Central memory CD8-positive, alpha-beta T cell (primary cell): ENCODE data around the gene QPCT.
A peak's percentile ranks its signal among the peaks of the same experiment; 100 is the strongest.

Source experiments
- ATAC-seq: fragments of 150-1000 bp; cut with Tn5 transposase; replicated peaks from 2 replicates; pipeline ENCODE4 v1.10.0; 2022; ENCODE audit warnings: mild to moderate bottlenecking, moderate FRiP score, moderate number of reproducible peaks; ENCODE audit not compliant: poor library complexity, severe bottlenecking; ENCODE audit errors: extremely low read depth
- DNase-seq, 2 donors: peaks; one replicate each; pipeline ENCODE4 v3.0.0; 2021; ENCODE audit warnings: low spot score in 2 of 2
- H3K27ac Mint-ChIP-seq: one replicate; pipeline ENCODE4 v1.8.0; 2022; ENCODE audit warnings: low read depth, mild to moderate bottlenecking, moderate library complexity, mixed read lengths
- H3K27me3 Mint-ChIP-seq: one replicate; pipeline ENCODE4 v1.8.0; 2022; ENCODE audit warnings: mixed read lengths
- H3K36me3 Mint-ChIP-seq: one replicate; pipeline ENCODE4 v1.8.0; 2022; ENCODE audit warnings: mild to moderate bottlenecking, moderate library complexity, mixed read lengths; ENCODE audit not compliant: insufficient read depth
- H3K4me1 Mint-ChIP-seq: one replicate; pipeline ENCODE4 v1.8.0; 2022; ENCODE audit warnings: mixed read lengths
- H3K4me3 Mint-ChIP-seq: one replicate; pipeline ENCODE4 v1.8.0; 2022; ENCODE audit warnings: mild to moderate bottlenecking, moderate library complexity, mixed read lengths
- H3K9me3 Mint-ChIP-seq: one replicate; pipeline ENCODE4 v1.8.0; 2022; ENCODE audit warnings: mixed read lengths

The QPCT gene

GRCh38 chr2:37330681-37331080 lies 13.7 kb upstream of the QPCT start:
- Mint-ChIP-seq H3K9me3 (no peaks in the 10 kb centered on the region), H3K36me3 (peaks cover 1% of the 10 kb centered on the region), H3K27me3 (no peaks in the 10 kb centered on the region), H3K4me3 (no peak overlapping the region), H3K27ac (no peak overlapping the region), H3K4me1 (no peaks in the 10 kb centered on the region)
- DNase-seq (no peak), ATAC-seq (no peak)

DNA sequence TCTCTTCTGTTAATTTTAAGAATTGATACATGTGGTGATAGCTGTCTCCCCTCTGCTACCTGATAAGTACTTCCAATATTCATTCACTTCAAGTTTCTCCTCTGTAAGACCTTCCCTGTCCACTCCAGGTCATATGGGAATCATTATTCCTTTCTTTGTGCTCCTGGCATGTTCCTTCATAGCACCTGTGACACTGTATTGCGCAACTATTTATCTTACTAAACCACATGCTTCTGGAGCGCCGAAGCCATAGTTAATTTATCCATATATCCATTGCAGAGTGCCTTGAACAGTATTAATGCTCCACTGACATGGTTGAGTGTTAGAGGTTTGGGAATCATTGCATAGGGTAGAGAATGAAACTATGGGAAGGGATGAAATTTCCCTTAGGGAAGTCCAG lies 11.9 kb upstream of the QPCT start:
- Mint-ChIP-seq H3K36me3 (no peaks in the 10 kb centered on the region), H3K9me3 (no peaks in the 10 kb centered on the region), H3K27me3 (no peaks in the 10 kb centered on the region), H3K27ac (no peak overlapping the region), H3K4me1 (no peaks in the 10 kb centered on the region), H3K4me3 (no peak overlapping the region)
- DNase-seq (no peak), ATAC-seq (no peak)

DNA sequence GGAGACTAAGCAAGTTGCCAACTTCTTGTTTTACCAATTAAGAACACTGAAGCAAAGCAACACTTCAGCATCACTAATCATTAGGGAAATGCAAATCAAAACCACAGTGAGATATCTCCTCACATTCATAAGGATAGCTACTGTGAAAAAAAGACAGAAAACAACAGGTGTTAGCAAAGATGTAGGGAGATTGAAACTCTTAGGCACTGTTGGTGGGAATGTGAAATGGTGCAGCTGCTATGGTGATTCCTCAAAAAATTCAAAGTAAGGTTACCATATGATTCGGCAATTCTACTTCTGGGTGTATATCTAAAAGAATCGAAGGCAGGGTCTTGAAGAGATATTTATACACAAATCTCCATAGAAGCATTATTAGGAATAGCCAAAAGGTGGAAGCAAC lies 11.2 kb upstream of the QPCT start:
- no peak for DNase-seq
- H3K27me3 Mint-ChIP-seq, result no peaks in the 10 kb centered on the region
- H3K4me3 Mint-ChIP-seq, result no peak overlapping the region
- H3K9me3 Mint-ChIP-seq, result no peaks in the 10 kb centered on the region
- H3K27ac Mint-ChIP-seq, result no peak overlapping the region
- ATAC-seq, result no peak
- no peaks in the 10 kb centered on the region for H3K4me1 Mint-ChIP-seq
- no peaks in the 10 kb centered on the region for H3K36me3 Mint-ChIP-seq

DNA sequence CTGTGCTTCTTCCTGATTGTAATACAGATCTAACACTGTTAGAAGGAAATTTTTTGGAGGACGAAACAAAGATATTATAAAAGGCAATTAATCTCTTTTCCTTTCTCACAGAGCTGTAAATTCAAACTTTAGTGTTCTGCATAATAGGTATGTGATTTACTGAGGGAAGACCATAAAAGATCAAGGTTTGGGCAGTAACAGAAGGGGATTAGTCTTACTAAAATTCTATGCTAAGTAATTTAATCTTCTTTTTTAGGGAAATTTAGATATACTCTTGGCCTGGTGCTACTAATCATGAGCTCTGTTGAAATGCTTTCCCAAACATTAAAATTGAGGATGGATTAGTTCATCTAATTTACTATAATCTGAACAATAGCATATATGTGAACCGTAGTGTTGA lies 8.8 kb upstream of the QPCT start:
- Mint-ChIP-seq H3K27me3 (no peaks in the 10 kb centered on the region), H3K36me3 (no peaks in the 10 kb centered on the region), H3K9me3 (no peaks in the 10 kb centered on the region), H3K4me3 (no peak overlapping the region), H3K27ac (no peak overlapping the region), H3K4me1 (no peaks in the 10 kb centered on the region)
- no peak for DNase-seq
- ATAC-seq, result no peak

DNA sequence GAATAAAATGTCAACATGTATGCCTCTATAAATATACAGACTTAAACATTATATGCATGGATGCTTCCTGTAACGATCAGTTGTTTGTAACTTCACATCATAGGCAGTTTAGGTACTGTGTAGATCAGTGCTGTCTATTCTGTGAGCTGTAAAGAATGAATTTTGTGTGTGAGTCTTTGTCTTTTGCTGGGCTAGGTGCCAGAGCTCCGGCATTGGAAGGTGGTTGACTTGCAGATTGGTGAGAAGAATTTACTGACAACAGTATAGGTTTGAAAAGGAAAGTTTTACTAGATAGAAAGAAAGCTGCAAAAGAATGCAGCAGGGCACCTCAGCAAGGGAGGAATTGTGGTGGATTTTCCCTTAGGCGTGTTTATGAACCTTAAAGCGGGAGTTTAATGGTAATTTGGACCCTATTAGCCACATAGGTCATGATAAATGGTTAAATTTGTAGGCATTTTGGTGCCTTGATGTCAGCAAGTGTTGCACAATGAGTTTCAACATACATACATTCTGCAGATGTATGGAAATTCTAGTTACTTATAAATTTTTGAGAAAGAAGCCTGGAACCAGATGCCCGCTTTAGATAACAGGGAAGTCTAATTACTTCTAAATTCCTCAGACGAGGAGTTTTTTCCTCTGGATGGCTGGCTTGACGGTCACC lies 6.7 kb upstream of the QPCT start:
- no peaks in the 10 kb centered on the region for H3K36me3 Mint-ChIP-seq
- H3K4me1 Mint-ChIP-seq, result no peaks in the 10 kb centered on the region
- DNase-seq (no peak), ATAC-seq (no peak)
- no peak overlapping the region for H3K27ac Mint-ChIP-seq
- H3K27me3 Mint-ChIP-seq, result no peaks in the 10 kb centered on the region
- no peaks in the 10 kb centered on the region for H3K9me3 Mint-ChIP-seq
- no peak overlapping the region for H3K4me3 Mint-ChIP-seq

GRCh38 chr2:37338933-37339332 lies 5.5 kb upstream of the QPCT start:
- no peaks in the 10 kb centered on the region for H3K4me1 Mint-ChIP-seq
- ATAC-seq, result no peak
- no peaks in the 10 kb centered on the region for H3K36me3 Mint-ChIP-seq
- no peak overlapping the region for H3K4me3 Mint-ChIP-seq
- no peaks in the 10 kb centered on the region for H3K27me3 Mint-ChIP-seq
- no peaks in the 10 kb centered on the region for H3K9me3 Mint-ChIP-seq
- H3K27ac Mint-ChIP-seq, result no peak overlapping the region
- no peak for DNase-seq

DNA sequence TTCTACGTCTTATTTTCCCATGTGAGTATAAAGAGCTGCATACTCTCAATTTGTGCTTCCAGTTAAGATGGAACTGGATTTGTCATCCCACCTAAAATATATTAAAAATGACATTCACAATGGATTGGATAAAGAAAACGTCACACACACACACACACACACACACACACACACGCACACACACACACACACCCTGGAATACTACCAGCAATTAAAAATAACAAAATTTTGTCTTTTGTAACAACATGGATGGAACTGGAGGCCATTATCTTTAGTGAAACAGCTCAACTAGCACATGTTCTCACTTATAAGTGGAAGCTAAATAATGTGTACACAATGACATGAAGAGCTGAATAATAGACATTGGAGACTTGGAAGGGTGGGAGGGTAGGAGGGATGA lies 3.8 kb upstream of the QPCT start:
- DNase-seq, result no peak
- ATAC-seq, result no peak
- no peak overlapping the region for H3K27ac Mint-ChIP-seq
- peaks cover 6% of the 10 kb centered on the region for H3K4me1 Mint-ChIP-seq
- H3K9me3 Mint-ChIP-seq, result no peaks in the 10 kb centered on the region
- H3K36me3 Mint-ChIP-seq, result peaks cover 1% of the 10 kb centered on the region
- no peak overlapping the region for H3K4me3 Mint-ChIP-seq
- no peaks in the 10 kb centered on the region for H3K27me3 Mint-ChIP-seq

- Mint-ChIP-seq H3K9me3 (no peaks in the 10 kb centered on the region), H3K27ac (no peak overlapping the region), H3K4me1 (peaks cover 6% of the 10 kb centered on the region), H3K4me3 (no peak overlapping the region), H3K36me3 (peaks cover 1% of the 10 kb centered on the region), H3K27me3 (no peaks in the 10 kb centered on the region)
- no peak for ATAC-seq
- no peak for DNase-seq
Measured at GRCh38 chr2:37342591-37343220, 1.7 kb upstream of the QPCT start.

DNA sequence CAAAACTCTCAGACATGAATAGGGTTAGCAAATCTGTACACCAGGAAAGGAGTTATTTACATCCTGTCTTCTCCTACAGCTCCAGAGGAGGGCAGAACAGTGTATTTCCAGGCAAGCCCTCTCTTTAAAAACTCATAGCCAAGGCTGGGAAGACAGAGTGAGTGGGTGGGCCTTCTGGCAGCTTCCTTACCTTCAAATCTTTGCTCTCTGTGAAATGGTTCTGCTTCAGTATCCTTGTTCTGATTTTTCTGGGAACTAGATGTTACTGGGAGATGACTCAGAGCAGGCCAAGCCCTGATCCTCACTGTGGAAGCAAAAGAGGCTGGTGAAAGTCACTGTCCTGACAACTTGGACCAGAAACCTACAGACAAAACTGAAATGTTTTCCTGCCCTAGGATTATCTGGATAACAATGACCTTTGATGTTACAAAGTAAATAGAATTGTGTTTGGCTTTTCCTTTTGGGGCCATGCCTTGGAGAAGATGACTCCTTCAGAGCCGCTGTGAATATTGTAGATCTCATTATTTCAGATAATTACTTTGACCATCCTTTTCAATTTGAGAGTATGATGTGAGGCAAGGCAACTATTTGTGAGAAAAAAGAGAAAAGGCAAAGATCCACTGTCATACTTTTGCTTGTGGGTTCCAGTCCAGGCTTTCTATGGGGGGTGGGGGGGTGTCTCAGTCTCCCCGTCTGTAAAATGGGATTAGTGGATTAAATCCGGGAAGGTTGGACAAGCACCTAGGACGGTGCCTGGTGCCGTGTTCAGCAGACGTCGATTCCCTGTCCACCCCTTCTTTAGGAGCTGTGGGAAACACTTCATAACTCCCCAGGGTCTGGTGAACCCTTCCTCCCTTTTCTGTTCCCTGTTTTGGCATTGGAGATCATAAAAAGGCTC lies 644 bp upstream of the QPCT start:
- no peak for ATAC-seq
- peak overlapping the region; percentile 80 for H3K4me3 Mint-ChIP-seq
- no peaks in the 10 kb centered on the region for H3K9me3 Mint-ChIP-seq
- H3K27me3 Mint-ChIP-seq, result no peaks in the 10 kb centered on the region
- H3K4me1 Mint-ChIP-seq, result peaks cover 6% of the 10 kb centered on the region
- DNase-seq, result no peak
- peak overlapping the region; percentile 83 for H3K27ac Mint-ChIP-seq
- peaks cover 1% of the 10 kb centered on the region for H3K36me3 Mint-ChIP-seq

GRCh38 chr2:37348155-37348554 lies 3.7 kb downstream of the QPCT start:
- Mint-ChIP-seq H3K4me3 (no peak overlapping the region), H3K36me3 (peaks cover 1% of the 10 kb centered on the region), H3K27me3 (no peaks in the 10 kb centered on the region), H3K4me1 (peaks cover 6% of the 10 kb centered on the region), H3K27ac (no peak overlapping the region), H3K9me3 (no peaks in the 10 kb centered on the region)
- ATAC-seq (no peak), DNase-seq (no peak)

- Mint-ChIP-seq H3K4me1 (peaks cover 3% of the 10 kb centered on the region), H3K27me3 (no peaks in the 10 kb centered on the region), H3K36me3 (peaks cover 1% of the 10 kb centered on the region), H3K9me3 (no peaks in the 10 kb centered on the region), H3K27ac (no peak overlapping the region), H3K4me3 (no peak overlapping the region)
- DNase-seq, result no peak
- no peak for ATAC-seq
Measured at GRCh38 chr2:37349231-37349860, 4.9 kb downstream of the QPCT start.

DNA sequence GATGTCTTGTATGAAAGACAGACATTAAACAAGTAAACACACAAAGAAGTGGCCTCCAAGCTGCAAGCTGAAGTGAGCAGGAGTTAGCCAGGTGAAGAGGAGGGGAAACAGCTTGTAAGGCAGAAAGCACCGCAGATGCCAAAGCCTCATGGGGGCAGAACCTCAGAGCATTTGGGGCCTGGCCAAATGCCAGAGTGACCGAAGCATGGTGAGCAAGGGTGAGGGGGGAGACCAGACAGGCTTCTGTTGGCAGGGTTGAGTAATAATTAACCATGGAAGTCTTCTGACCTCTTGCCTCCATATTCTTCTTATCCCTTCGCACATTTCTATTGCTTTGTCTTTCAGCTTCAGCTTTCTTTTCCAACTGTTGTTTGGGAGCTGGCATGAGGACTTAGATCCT lies 5.6 kb downstream of the QPCT start:
- H3K9me3 Mint-ChIP-seq, result no peaks in the 10 kb centered on the region
- H3K4me1 Mint-ChIP-seq, result no peaks in the 10 kb centered on the region
- DNase-seq, result no peak
- no peaks in the 10 kb centered on the region for H3K27me3 Mint-ChIP-seq
- ATAC-seq, result no peak
- H3K4me3 Mint-ChIP-seq, result no peak overlapping the region
- H3K27ac Mint-ChIP-seq, result no peak overlapping the region
- H3K36me3 Mint-ChIP-seq, result no peaks in the 10 kb centered on the region
